ENCODE measurements around the gene CRBN. TPM values are rescaled to one million over a fixed set of nuclear protein-coding genes. Genes with fewer than 3 reads are reported as not detected.

Gene CRBN
- total RNA-seq, 1 donor from 2014 or later, result 102 TPM

DNA sequence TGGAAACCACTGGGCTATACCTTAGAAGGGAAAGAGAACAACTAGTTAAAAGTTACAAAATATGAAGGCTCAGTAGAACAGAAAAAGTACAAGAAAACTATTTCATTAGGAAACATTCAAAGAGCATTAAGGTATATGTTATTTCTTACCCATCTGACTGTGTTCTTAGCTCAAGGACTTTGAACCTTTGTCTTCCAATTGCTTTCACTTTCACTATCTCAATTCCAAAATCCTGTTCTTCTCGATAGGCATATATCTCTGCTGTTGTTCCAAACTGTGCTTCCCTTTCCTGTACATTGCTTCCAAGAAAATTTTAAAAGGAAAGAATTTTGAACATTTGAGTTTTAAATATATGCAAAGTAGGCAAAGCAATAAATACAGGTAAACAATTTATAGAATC, 6.9 kb downstream of the CRBN start:
- DNase-seq (ENCODE audit: low spot score), result no peak

DNA sequence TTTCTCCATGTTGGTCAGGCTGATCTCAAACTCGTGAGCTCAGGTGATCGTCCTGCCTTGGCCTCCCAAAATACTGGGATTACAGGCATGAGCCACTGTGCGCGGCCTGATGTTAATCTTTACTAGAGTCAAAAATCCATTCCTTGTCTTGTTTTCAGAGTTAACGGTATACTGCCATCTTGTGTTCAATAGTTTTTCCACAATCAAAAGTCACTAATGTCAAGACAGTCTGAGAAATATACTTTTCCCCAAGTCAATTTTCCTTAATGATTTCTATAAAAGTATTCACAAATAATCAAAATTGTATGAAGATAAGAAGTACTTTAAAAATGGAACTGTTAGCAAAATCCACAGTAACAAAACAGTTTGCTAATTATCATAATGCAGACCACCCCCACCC, 8.5 kb downstream of the CRBN start:
- peak; percentile 33 for DNase-seq (ENCODE audit: low spot score)

- DNase-seq (ENCODE audit: low spot score), result no peak
Measured at GRCh38 chr3:3165650-3166049, 13.8 kb downstream of the CRBN start.

DNA sequence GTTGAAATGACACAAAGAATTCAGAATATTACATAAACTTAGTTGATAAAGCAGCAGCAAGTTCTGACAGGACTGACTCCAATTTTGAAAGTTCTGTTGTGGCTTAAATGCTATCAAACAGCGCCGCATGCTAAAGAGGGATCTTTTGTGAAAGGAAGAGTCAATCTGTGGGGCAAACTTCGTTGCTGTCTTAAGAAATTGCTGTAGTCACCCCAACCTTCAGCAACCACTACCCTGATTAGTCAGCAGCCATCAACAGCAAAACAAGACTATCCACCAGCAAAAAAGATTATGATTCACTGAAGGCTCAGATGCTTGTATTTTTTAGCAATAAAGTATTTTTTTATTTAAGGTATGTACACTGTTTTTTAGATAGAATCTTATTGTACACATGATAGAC, 14.2 kb downstream of the CRBN start:
- DNase-seq (ENCODE audit: low spot score), result no peak

GRCh38 chr3:3160826-3161225, 18.7 kb downstream of the CRBN start:
- no peak for DNase-seq (ENCODE audit: low spot score)

- DNase-seq (ENCODE audit: low spot score), result no peak
Measured at GRCh38 chr3:3157484-3157883, 22.0 kb downstream of the CRBN start.

- no peak for DNase-seq (ENCODE audit: low spot score)
Measured at GRCh38 chr3:3154879-3155610, 24.4 kb downstream of the CRBN start.

GRCh38 chr3:3151513-3151912, 28.0 kb downstream of the CRBN start:
- no peak for DNase-seq (ENCODE audit: low spot score)

GRCh38 chr3:3149560-3149959, 29.9 kb downstream of the CRBN start:
- DNase-seq (ENCODE audit: low spot score), result no peak

GRCh38 chr3:3145831-3146230, 33.7 kb downstream of the CRBN start:
- no peak for DNase-seq (ENCODE audit: low spot score)

DNA sequence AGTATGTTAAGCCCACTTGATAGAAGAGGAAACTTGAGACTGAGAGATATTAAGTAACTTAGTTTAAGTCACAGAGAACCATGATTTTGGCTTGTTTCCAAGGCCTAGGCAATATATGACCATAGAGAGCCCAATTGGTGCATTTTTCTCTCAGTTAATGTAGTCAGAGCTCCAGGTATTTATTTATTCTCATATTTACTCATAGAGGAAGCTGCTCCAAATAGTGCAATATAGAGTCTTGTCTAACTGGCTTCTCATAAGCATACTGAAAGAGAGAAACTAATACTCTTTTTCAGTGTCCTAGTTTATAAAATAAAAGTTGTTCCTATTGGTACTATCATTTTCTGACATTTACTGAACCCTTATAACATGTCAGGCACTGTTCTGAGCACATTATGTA, 37.6 kb downstream of the CRBN start:
- no peak for DNase-seq (ENCODE audit: low spot score)

GRCh38 chr3:3137526-3137925, 42.0 kb downstream of the CRBN start:
- DNase-seq (ENCODE audit: low spot score), result no peak

DNA sequence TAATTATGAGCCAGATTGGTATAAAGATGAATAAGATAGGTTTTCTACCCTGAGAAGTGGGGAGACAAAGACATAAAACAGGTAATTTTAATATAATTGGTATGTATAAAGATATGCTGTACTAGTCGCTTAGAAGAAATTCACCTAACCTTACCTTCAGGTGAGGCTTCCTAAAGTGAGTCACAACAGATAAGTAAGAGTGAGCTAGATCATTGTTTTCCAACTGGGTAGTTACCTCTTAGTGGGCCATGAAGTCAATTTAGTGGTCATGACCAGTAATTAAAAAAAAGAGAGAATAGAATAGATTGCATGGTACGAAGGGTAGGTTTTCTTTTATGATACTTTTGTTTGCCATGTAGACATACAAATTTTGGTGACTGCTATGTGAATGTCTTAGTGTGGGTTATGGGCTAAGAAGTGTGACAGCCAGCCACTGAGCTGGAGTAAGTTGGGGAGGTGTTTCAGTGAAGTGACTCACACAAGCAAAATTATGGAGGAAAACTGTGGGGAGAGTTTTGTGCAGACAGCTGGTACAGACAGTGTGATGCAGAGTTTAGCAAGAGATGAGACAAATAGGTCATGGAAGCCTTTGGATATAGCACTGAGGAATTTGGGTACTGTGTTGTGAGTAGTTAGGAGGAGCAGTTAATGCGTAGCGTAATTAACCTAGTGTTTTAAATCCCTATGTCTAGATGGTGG, 44.6 kb downstream of the CRBN start:
- no peak for DNase-seq (ENCODE audit: low spot score)

DNA sequence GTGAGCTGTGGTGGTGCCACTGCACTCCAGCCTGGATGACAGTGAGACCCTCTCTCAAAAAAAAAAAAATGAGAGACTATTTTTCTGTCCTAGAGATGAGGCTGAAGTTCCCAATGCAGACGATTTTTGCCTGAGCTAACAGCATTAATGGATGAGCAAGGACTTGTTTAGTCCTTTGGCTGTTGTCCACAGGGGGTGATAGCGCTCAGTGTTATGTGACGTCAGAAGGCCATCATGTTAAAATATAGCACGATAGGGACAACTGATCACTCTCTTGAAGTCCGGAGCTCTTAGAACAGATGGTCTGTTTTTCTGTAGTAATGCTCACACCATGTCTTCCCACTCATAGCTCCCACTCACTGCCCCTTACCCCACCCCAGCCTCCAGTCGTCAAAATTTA, 46.0 kb downstream of the CRBN start:
- no peak for DNase-seq (ENCODE audit: low spot score)

DNA sequence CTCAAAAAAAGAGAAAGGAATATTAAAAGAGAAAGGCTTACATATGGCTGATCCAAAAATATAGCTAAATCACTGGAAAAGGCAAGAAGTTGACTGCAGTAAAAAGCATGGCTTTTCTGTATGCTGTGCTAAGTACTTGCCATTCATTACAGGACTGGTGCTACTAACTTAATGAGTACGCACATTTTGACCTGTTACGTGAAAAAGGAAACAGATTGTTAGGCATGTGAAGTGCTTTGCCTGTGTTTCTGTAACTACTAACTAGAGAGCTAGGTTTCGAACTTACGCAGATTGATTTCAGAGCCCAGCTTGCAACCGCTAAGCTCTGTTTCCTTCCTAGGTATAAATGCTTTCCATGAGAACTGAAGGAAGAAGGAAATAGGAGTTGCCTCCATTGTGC, 49.9 kb downstream of the CRBN start:
- DNase-seq (ENCODE audit: low spot score), result no peak

DNA sequence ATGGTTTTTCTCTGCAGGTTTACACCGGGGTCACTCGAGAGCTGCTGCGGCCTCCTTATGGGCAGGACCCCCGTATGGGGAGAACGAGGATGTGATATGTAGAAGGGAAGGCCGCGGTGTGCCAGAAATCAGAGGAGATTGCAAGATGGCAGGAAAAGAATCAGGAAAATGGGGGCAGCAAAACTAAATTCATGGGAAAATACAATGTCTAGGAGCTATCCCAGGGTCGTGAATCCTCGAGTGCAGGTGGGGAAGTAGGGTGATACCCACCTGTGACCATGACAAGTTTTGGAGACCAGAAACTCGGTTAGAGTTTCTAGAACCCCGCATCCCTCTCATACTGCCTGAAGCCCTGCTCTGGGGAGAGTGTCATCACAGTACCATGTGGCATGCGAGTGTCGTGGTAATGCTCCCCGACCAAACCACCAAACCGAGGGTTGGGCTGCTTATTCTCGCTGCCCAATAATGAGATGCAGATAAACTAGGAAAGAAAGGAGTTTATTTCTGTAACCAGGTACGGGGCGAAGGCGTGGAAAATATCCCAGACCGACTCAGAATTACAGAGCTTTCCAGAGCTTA, 52.0 kb downstream of the CRBN start:
- DNase-seq (ENCODE audit: low spot score), result peak; percentile 1

GRCh38 chr3:3126477-3127431, 52.7 kb downstream of the CRBN start, which contains the start of gene TRNT1:
TRNT1 (plus strand) TSS chr3:3126940; CDS start chr3:3129041, 2,101 bp downstream.
- DNase-seq (ENCODE audit: low spot score), result peak; percentile 96

DNA sequence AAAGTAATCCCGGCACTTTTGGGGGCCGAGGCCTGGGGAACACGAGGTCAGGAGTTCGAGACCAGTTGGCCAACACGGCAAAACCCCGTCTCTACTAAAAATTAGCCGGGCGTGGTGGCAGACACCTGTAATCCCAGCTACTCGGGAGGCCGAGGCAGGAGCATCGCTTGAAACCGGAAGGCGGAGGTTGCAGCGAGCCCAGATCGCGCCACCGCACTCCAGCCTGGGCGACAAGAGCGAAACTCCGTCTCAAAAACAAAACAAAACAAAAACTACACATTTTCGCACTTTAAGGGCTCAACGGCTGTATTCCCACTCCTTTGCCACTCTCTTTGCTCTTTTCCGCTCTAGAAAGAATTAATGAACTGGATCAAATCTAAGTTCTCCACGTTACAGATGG, 53.5 kb downstream of the CRBN start:
- DNase-seq (ENCODE audit: low spot score), result no peak

DNA sequence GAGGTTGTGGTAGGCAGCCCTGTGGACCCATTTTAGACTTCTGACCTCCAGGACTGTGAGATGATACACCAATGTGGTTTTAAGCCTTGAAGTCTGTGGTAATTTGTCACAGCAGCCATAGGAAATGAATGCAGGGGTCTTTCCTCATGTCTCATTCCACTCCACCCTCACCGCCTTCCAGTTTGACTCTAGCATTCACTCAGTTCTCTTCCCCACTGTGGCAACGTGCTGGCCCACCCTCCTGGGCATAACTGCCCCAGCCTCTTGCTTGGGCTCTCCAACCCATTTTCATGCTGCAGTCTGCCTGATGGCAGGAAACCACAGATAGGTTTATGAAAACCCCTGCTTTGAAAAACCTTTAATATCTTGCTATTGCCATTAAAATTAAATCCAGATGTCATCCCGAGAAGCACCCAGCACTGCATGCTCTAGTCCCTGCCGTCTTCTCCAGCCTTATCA, 60.1 kb downstream of the CRBN start:
- no peak for DNase-seq (ENCODE audit: low spot score)

DNA sequence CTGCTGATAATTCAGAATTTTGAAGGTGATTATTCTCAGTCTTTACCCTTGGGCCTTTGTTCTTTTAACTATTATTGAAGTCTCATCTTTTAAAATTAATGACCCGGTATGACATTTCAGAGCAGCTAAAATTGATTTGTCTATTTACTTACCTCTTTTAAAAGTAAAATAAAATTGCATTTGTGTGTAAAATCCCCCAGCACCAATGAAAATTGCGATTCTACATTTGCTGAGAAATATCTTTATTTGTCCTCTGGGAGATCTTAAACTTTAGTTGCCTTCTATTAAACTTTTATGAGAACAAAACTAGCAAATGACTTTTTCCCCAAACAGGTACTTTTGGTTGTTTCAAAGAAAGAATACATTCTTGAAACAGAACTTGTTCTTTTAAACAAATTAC, 61.8 kb downstream of the CRBN start:
- DNase-seq (ENCODE audit: low spot score), result no peak

DNA sequence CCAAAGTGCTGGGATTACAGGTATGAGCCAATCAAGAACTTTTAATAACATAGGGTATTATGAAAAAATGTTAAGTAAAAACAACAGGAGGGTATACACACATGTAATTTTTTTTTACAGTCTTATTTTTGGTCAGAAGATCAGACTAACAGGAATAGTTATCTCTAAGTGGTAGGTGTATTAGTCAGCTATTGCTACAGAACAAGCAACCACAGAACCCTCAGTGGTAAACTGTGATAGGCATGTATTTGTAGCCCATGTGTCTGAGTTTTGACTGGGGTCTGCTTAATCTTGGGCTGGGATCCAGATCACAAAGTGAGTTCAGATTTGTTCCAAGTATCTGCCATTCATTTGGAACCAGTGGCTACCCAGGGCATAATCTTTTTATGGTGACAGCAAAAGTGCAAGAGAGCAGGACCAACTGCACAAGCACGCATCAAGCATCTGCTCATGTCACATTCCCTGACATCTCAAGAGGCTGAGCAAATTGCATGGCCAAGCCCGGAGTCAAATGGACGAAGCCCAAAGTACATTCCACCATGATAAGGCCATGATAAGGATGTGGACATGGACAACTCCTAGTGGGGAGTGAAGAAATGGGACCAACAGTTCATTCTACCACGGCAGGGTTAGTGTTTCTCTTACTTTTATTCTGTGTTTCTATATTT, 66.3 kb downstream of the CRBN start:
- no peak for DNase-seq (ENCODE audit: low spot score)
